Gastroesophageal sphincter (tissue), 4 donors: Measurements from ENCODE around the gene ZNF497. TPM values are rescaled to one million over a fixed set of nuclear protein-coding genes. Genes with fewer than 3 reads are reported as not detected.

Experiments used
- ATAC-seq: fragments of 150-250 bp; one replicate; pipeline ENCODE4 v1.9.1; 2016; ENCODE audit warnings: mild to moderate bottlenecking, moderate library complexity
- H3K27ac ChIP-seq, 4 donors: fragments of 200-600 bp; sonication (generic) in 3 of 4; 1 replicate in 3 of 4; 2 replicates in 1 of 4; pipeline ENCODE4 v1.5.1; 2016 to 2019
- H3K27me3 ChIP-seq: fragments of 200-600 bp; sonication (generic); one replicate; pipeline ENCODE4 v1.5.1; 2019
- H3K36me3 ChIP-seq, 2 donors: fragments of 200-600 bp; sonication (generic); one replicate each; pipeline ENCODE4 v1.5.1; 2019; ENCODE audit warnings: control low read depth in 1 of 2
- H3K4me1 ChIP-seq, 3 donors: fragments of 200-600 bp; sonication (generic); 1 replicate in 2 of 3; 2 replicates in 1 of 3; pipeline ENCODE4 v1.5.1; 2016 to 2019; ENCODE audit warnings: control low read depth in 2 of 3
- H3K4me3 ChIP-seq, 2 donors: fragments of 200-600 bp; sonication (generic); one replicate each; pipeline ENCODE4 v1.5.1; 2019; ENCODE audit warnings: mild to moderate bottlenecking in 1 of 2, moderate library complexity in 1 of 2
- H3K9me3 ChIP-seq, 3 donors: fragments of 200-600 bp; sonication (generic); one replicate each; pipeline ENCODE4 v1.5.1; 2017 to 2019; ENCODE audit warnings: control low read depth in 2 of 3
- CTCF ChIP-seq, 4 experiments: fragments of 200-600 bp in 2 of 4; fragments of 450-650 bp in 2 of 4; sonication (generic) in 1 of 4; IDR thresholded peaks; one replicate each; pipeline ENCODE4 v1.5.1; 2017 to 2019; ENCODE audit warnings: antibody characterized with exemption in 4 of 4, mild to moderate bottlenecking in 2 of 4, moderate library complexity in 2 of 4
- EP300 ChIP-seq: sonication (generic); formaldehyde crosslinking; IDR thresholded peaks from one replicate; pipeline ENCODE4 v1.6.1; 2017; ENCODE audit warnings: antibody characterized with exemption, mild to moderate bottlenecking
- POLR2A ChIP-seq, 2 donors: fragments of 450-650 bp; IDR thresholded peaks; one replicate each; pipeline ENCODE4 v1.6.1; 2017; ENCODE audit warnings: antibody characterized with exemption in 2 of 2, mild to moderate bottlenecking in 2 of 2, moderate library complexity in 1 of 2
- POLR2AphosphoS5 ChIP-seq: sonication (generic); formaldehyde crosslinking; IDR thresholded peaks from one replicate; pipeline ENCODE4 v1.6.1; 2017; ENCODE audit warnings: antibody characterized with exemption
- WGBS, 2 donors: methylation state at CpG; one replicate each; pipeline ENCODE4 v1.1.5; 2018; ENCODE audit warnings: low coverage in 1 of 2; 5-methylcytosine and 5-hydroxymethylcytosine counted together
- total RNA-seq, 4 donors: library from RNA; depleted of rRNA; stranded (reverse); fragments of >200 nt; gene quantifications; one replicate each; pipeline ENCODE4 v1.1.0, GENCODE V29; 2016

Gene ZNF497
- total RNA-seq, 4 donors from 2014 or later = 0.77 to 2.2 (median 1.6) TPM

- Histone ChIP-seq H3K27ac (no peak overlapping the region), H3K27me3 (no peaks in the 10 kb centered on the region), H3K9me3 (no peaks in the 10 kb centered on the region), H3K4me1 (no peaks in the 10 kb centered on the region), H3K4me3 (no peak overlapping the region), H3K36me3 (peaks cover 0 to 67% of the 10 kb centered on the region in 2 donors)
- TF ChIP-seq EP300 = no peak
- no peak for TF ChIP-seq CTCF (IDR thresholded peaks at IDR 0.05)
- TF ChIP-seq POLR2AphosphoS5 = no peak
- TF ChIP-seq POLR2A (IDR thresholded peaks at IDR 0.05) = no peak
- ATAC-seq = no peak
- 100% methylated on average over 1 to 3 of the region's 10 CpGs for WGBS, 2 donors
Observed at GRCh38 chr19:58319241-58319640, 43.3 kb downstream of the ZNF497 start.

- peaks cover 0 to 74% of the 10 kb centered on the region in 2 donors for H3K36me3 ChIP-seq
- no peak for TF ChIP-seq CTCF (IDR thresholded peaks at IDR 0.05)
- no peak for TF ChIP-seq POLR2AphosphoS5
- TF ChIP-seq POLR2A (IDR thresholded peaks at IDR 0.05) = no peak
- no peak for TF ChIP-seq EP300
- no peaks in the 10 kb centered on the region for H3K27me3 ChIP-seq
- no peaks in the 10 kb centered on the region for H3K9me3 ChIP-seq
- no peak for ATAC-seq
- H3K4me1 ChIP-seq = no peaks in the 10 kb centered on the region
- WGBS, 2 donors = 100% methylated on average over 1 of the region's 4 CpGs; no CpG with 5 or more reads in 1 of the 2 donors
- no peak overlapping the region for H3K27ac ChIP-seq
- H3K4me3 ChIP-seq = no peak overlapping the region
Observed at GRCh38 chr19:58318297-58318696, 44.3 kb downstream of the ZNF497 start.

- Histone ChIP-seq H3K36me3 (peaks cover 0 to 74% of the 10 kb centered on the region in 2 donors), H3K4me3 (no peak overlapping the region), H3K9me3 (no peaks in the 10 kb centered on the region), H3K4me1 (no peaks in the 10 kb centered on the region), H3K27ac (no peak overlapping the region), H3K27me3 (no peaks in the 10 kb centered on the region)
- 18 to 50% methylated on average over 4 to 6 of the region's 7 CpGs for whole genome bisulfite sequencing, 2 donors
- TF ChIP-seq CTCF (IDR thresholded peaks at IDR 0.05) (no peak), POLR2A (IDR thresholded peaks at IDR 0.05) (no peak), POLR2AphosphoS5 (no peak), EP300 (no peak)
- ATAC-seq = no peak
Observed at GRCh38 chr19:58317476-58318072, 45.0 kb downstream of the ZNF497 start.

GRCh38 chr19:58315580-58315979 is 47.0 kb downstream of the ZNF497 start:
- TF ChIP-seq POLR2AphosphoS5 = no peak
- no peak for TF ChIP-seq EP300
- no peak for TF ChIP-seq POLR2A (IDR thresholded peaks at IDR 0.05)
- TF ChIP-seq CTCF (IDR thresholded peaks at IDR 0.05) = no peak
- Histone ChIP-seq H3K4me3 (no peak overlapping the region), H3K9me3 (no peaks in the 10 kb centered on the region), H3K27me3 (no peaks in the 10 kb centered on the region), H3K36me3 (peaks cover 0 to 75% of the 10 kb centered on the region in 2 donors), H3K27ac (no peak overlapping the region), H3K4me1 (no peaks in the 10 kb centered on the region)
- ATAC-seq = no peak
- 100% methylated on average over 1 of the region's 2 CpGs for WGBS, 2 donors

- no peak overlapping the region for H3K27ac ChIP-seq
- H3K36me3 ChIP-seq = peaks cover 0 to 87% of the 10 kb centered on the region in 2 donors
- no peaks in the 10 kb centered on the region for H3K27me3 ChIP-seq
- H3K9me3 ChIP-seq = no peaks in the 10 kb centered on the region
- TF ChIP-seq CTCF (IDR thresholded peaks at IDR 0.05) (no peak), EP300 (no peak), POLR2AphosphoS5 (no peak), POLR2A (IDR thresholded peaks at IDR 0.05) (no peak)
- 89% methylated on average over 5 to 7 of the region's 7 CpGs for WGBS, 2 donors
- peaks cover 0 to 15% (median 2%) of the 10 kb centered on the region in 3 donors for H3K4me1 ChIP-seq
- no peak for ATAC-seq
- H3K4me3 ChIP-seq = no peak overlapping the region
Observed at GRCh38 chr19:58311345-58311865, 51.1 kb downstream of the ZNF497 start.
